ENCODE results near the gene IQUB. TPM values are rescaled to one million over a fixed set of nuclear protein-coding genes. Genes with fewer than 3 reads are reported as not detected.

IQUB gene
- total and polyA plus RNA-seq, 7 donors: 0.10 to 0.83 (median 0.66) TPM; not detected in 2

- H3K27ac ChIP-seq: no peak overlapping the region
- H3K4me3 ChIP-seq: no peak overlapping the region
- H3K9me3 ChIP-seq: no peaks in the 10 kb centered on the region
- H3K36me3 ChIP-seq: no peaks in the 10 kb centered on the region
- no peaks in the 10 kb centered on the region for H3K4me1 ChIP-seq
- intact Hi-C loops (cut with DNase I): no loop called here
- TF ChIP-seq POLR2AphosphoS5 (IDR thresholded peaks at IDR 0.05) (no peak), POLR2A (IDR thresholded peaks at IDR 0.05) (no peak), EP300 (IDR thresholded peaks at IDR 0.05) (no peak), CTCF (IDR thresholded peaks at IDR 0.05) (no peak)
- no peak for DNase-seq
- H3K27me3 ChIP-seq: no peaks in the 10 kb centered on the region
These were observed 45.0 kb upstream of the IQUB start for GRCh38 chr7:123579416-123579815.

- intact Hi-C loops (cut with DNase I): no loop called here
- DNase-seq: no peak
- H3K9me3 ChIP-seq: no peaks in the 10 kb centered on the region
- H3K27ac ChIP-seq: no peak overlapping the region
- no peaks in the 10 kb centered on the region for H3K36me3 ChIP-seq
- TF ChIP-seq CTCF (IDR thresholded peaks at IDR 0.05) (no peak), POLR2A (IDR thresholded peaks at IDR 0.05) (no peak), POLR2AphosphoS5 (IDR thresholded peaks at IDR 0.05) (no peak), EP300 (IDR thresholded peaks at IDR 0.05) (no peak)
- no peaks in the 10 kb centered on the region for H3K27me3 ChIP-seq
- no peak overlapping the region for H3K4me3 ChIP-seq
- no peaks in the 10 kb centered on the region for H3K4me1 ChIP-seq
- 90 to 92% methylated on average over 2 of the region's 2 CpGs for WGBS, 2 donors
These were observed 39.6 kb upstream of the IQUB start for GRCh38 chr7:123573896-123574467.

- Histone ChIP-seq H3K27ac (no peak overlapping the region), H3K36me3 (no peaks in the 10 kb centered on the region), H3K4me3 (no peak overlapping the region), H3K9me3 (no peaks in the 10 kb centered on the region), H3K4me1 (no peaks in the 10 kb centered on the region), H3K27me3 (no peaks in the 10 kb centered on the region)
- DNase-seq: no peak
- TF ChIP-seq EP300 (IDR thresholded peaks at IDR 0.05) (no peak), CTCF (IDR thresholded peaks at IDR 0.05) (no peak), POLR2A (IDR thresholded peaks at IDR 0.05) (no peak), POLR2AphosphoS5 (IDR thresholded peaks at IDR 0.05) (no peak)
- 81% methylated on average over 3 of the region's 3 CpGs for WGBS, 2 donors
- intact Hi-C loops (cut with DNase I): no loop called here
These were observed 38.9 kb upstream of the IQUB start for GRCh38 chr7:123573341-123573740.

- intact Hi-C loops (cut with DNase I): no loop called here
- no peak overlapping the region for H3K27ac ChIP-seq
- WGBS, 2 donors: 87 to 91% methylated on average over 1 of the region's 1 CpG
- DNase-seq: no peak
- H3K4me3 ChIP-seq: no peak overlapping the region
- H3K4me1 ChIP-seq: no peaks in the 10 kb centered on the region
- TF ChIP-seq POLR2AphosphoS5 (IDR thresholded peaks at IDR 0.05): no peak
- no peak for TF ChIP-seq POLR2A (IDR thresholded peaks at IDR 0.05)
- no peak for TF ChIP-seq EP300 (IDR thresholded peaks at IDR 0.05)
- no peak for TF ChIP-seq CTCF (IDR thresholded peaks at IDR 0.05)
- no peaks in the 10 kb centered on the region for H3K9me3 ChIP-seq
- no peaks in the 10 kb centered on the region for H3K27me3 ChIP-seq
- H3K36me3 ChIP-seq: no peaks in the 10 kb centered on the region
These were observed 37.3 kb upstream of the IQUB start for GRCh38 chr7:123571684-123572083.

GRCh38 chr7:123571187-123571586 is 36.8 kb upstream of the IQUB start:
- Histone ChIP-seq H3K9me3 (no peaks in the 10 kb centered on the region), H3K27ac (no peak overlapping the region), H3K36me3 (no peaks in the 10 kb centered on the region), H3K27me3 (no peaks in the 10 kb centered on the region), H3K4me3 (no peak overlapping the region), H3K4me1 (no peaks in the 10 kb centered on the region)
- TF ChIP-seq POLR2AphosphoS5 (IDR thresholded peaks at IDR 0.05) (no peak), CTCF (IDR thresholded peaks at IDR 0.05) (no peak), EP300 (IDR thresholded peaks at IDR 0.05) (no peak), POLR2A (IDR thresholded peaks at IDR 0.05) (no peak)
- intact Hi-C loops (cut with DNase I): no loop called here
- WGBS, 2 donors: 42 to 44% methylated on average over 1 of the region's 1 CpG
- DNase-seq: no peak

Measured in sigmoid colon (tissue), 7 donors.